ENCODE results near the gene RAB36.

The RAB36 gene

DNA sequence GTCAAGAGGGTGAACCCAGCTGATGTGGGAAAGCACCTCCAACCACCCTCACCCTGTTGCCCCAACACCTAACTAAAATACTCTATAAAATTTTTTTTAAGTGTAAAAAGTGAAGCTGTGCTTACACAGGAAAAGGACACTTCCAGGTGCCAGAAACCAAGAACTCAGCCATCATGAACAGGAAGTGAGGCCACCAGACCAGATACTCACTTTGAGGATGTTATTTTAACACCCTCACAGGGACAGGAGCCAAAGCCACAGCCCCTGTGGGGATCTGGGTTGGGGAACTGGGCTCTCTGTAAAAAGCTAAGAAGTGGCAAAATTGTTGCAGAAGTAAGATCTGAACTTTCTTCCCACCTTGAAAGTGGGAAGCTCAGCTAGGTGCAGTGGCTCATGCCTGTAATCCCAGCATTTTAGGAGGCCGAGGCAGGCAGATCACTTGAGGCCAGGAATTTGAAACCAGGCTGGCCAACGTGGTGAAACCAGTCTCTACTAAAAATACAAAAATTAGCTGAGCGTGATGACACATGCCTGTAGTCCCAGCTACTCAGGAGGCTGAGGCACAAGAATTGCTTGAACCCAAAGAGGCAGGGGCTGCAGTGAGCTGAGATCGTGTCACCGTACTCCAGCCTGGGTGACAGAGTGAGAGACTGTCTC, 7.2 kb upstream of the RAB36 start:
- H3K4me3 ChIP-seq (ENCODE audit: low read depth, low read length) = no peak overlapping the region
- peak; percentile 82 for DNase-seq (ENCODE audit: low read depth)
- TF ChIP-seq POLR2A (IDR thresholded peaks at IDR 0.05; ENCODE audit: extremely low read depth, insufficient read length) (no peak), MYC (IDR thresholded peaks at IDR 0.05; ENCODE audit: low read depth, low read length) (no peak)
- TF ChIP-seq, protein P1, sequence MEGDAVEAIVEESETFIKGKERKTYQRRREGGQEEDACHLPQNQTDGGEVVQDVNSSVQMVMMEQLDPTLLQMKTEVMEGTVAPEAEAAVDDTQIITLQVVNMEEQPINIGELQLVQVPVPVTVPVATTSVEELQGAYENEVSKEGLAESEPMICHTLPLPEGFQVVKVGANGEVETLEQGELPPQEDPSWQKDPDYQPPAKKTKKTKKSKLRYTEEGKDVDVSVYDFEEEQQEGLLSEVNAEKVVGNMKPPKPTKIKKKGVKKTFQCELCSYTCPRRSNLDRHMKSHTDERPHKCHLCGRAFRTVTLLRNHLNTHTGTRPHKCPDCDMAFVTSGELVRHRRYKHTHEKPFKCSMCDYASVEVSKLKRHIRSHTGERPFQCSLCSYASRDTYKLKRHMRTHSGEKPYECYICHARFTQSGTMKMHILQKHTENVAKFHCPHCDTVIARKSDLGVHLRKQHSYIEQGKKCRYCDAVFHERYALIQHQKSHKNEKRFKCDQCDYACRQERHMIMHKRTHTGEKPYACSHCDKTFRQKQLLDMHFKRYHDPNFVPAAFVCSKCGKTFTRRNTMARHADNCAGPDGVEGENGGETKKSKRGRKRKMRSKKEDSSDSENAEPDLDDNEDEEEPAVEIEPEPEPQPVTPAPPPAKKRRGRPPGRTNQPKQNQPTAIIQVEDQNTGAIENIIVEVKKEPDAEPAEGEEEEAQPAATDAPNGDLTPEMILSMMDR (IDR thresholded peaks at IDR 0.05; ENCODE audit: low read depth, low read length) = no peak
- TF ChIP-seq, protein P2, sequence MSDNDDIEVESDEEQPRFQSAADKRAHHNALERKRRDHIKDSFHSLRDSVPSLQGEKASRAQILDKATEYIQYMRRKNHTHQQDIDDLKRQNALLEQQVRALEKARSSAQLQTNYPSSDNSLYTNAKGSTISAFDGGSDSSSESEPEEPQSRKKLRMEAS (IDR thresholded peaks at IDR 0.05; ENCODE audit: low read depth, low read length) = no peak

DNA sequence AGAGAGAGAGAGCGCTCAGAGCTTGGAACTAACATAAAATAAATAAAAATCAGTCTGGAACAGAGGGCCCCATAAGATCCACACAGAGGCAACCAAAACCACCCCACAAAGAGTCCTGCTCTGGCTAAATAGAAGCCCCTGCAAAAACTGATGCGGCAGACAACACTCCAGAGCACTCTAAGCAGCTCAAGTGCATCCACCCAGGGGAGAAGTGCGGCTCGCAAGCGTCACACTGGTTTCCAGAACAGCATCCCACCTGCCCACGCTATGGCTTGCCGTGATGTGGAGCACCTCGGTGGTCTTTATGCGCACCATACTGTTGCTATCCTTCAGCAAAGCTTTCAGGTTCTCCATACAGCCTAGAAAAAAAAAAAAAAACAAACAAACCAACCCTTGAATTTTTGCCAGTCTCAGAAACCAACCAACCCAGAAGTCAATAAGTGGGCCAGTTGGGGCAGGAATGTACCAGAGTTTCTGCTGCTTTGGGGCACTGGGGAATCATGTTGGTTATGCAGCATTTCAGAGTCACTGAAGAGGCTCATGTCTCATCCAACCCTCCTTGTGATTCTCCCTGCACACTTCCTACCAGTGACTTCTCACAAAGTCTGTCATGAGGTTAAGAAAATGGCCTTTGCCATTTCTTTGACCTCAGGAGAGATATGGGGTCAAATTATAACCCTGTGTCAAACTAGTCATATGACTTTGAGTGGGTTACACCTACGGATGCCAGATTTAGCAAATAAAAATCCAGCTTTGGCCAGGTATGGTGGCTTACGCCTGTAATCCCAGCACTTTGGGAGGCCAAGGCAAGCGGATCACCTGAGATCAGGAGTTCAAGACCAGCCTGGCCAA, 6.5 kb upstream of the RAB36 start:
- TF ChIP-seq, protein P1 (IDR thresholded peaks at IDR 0.05; ENCODE audit: low read depth, low read length) = no peak
- TF ChIP-seq MYC (IDR thresholded peaks at IDR 0.05; ENCODE audit: low read depth, low read length) (no peak), POLR2A (IDR thresholded peaks at IDR 0.05; ENCODE audit: extremely low read depth, insufficient read length) (no peak)
- TF ChIP-seq, protein P2 (IDR thresholded peaks at IDR 0.05; ENCODE audit: low read depth, low read length) = no peak
- no peak overlapping the region for H3K4me3 ChIP-seq (ENCODE audit: low read depth, low read length)
- no peak for DNase-seq (ENCODE audit: low read depth)

GRCh38 chr22:23140385-23140784, 4.9 kb upstream of the RAB36 start:
- TF ChIP-seq POLR2A (IDR thresholded peaks at IDR 0.05; ENCODE audit: extremely low read depth, insufficient read length) (no peak), MYC (IDR thresholded peaks at IDR 0.05; ENCODE audit: low read depth, low read length) (no peak)
- TF ChIP-seq, protein P2 (IDR thresholded peaks at IDR 0.05; ENCODE audit: low read depth, low read length) = no peak
- TF ChIP-seq, protein P1 (IDR thresholded peaks at IDR 0.05; ENCODE audit: low read depth, low read length) = no peak
- DNase-seq (ENCODE audit: low read depth) = no peak
- H3K4me3 ChIP-seq (ENCODE audit: low read depth, low read length) = no peak overlapping the region

- DNase-seq (ENCODE audit: low read depth) = no peak
- no peak overlapping the region for H3K4me3 ChIP-seq (ENCODE audit: low read depth, low read length)
- TF ChIP-seq MYC (IDR thresholded peaks at IDR 0.05; ENCODE audit: low read depth, low read length) (no peak), POLR2A (IDR thresholded peaks at IDR 0.05; ENCODE audit: extremely low read depth, insufficient read length) (no peak)
- TF ChIP-seq, protein P1 (IDR thresholded peaks at IDR 0.05; ENCODE audit: low read depth, low read length) = no peak
- TF ChIP-seq, protein P2 (IDR thresholded peaks at IDR 0.05; ENCODE audit: low read depth, low read length) = no peak
Observed at GRCh38 chr22:23142546-23143105, 2.7 kb upstream of the RAB36 start.

GRCh38 chr22:23143119-23143518, 2.2 kb upstream of the RAB36 start:
- DNase-seq (ENCODE audit: low read depth) = no peak
- H3K4me3 ChIP-seq (ENCODE audit: low read depth, low read length) = no peak overlapping the region

More at GRCh38 chr22:23143119-23143518, 2.2 kb upstream of the RAB36 start:
- TF ChIP-seq, protein P1 (IDR thresholded peaks at IDR 0.05; ENCODE audit: low read depth, low read length) = no peak
- TF ChIP-seq MYC (IDR thresholded peaks at IDR 0.05; ENCODE audit: low read depth, low read length) (no peak), POLR2A (IDR thresholded peaks at IDR 0.05; ENCODE audit: extremely low read depth, insufficient read length) (no peak)
- TF ChIP-seq, protein P2 (IDR thresholded peaks at IDR 0.05; ENCODE audit: low read depth, low read length) = no peak
